ENCODE results near the gene TPRX2. TPM values are rescaled to one million over a fixed set of nuclear protein-coding genes. Genes with fewer than 3 reads are reported as not detected.

The TPRX2 gene, protein sequence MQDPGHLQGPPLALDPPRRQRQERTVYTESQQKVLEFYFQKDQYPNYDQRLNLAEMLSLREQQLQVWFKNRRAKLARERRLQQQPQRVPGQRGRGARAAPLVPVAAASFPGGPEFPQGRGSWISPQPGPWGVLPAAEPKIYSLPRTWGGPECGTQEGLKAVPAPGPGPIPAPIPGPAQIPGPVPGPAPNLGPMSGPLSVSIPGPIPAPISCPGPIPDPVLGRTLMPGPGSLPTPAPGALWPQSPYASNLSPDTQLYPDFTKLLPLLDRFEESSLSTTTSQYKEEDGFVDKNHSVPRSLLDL
- not detected in 5 replicates for total RNA-seq (2022; extraction: Qiagen RNA extraction; ENCODE audit: low read depth)

DNA sequence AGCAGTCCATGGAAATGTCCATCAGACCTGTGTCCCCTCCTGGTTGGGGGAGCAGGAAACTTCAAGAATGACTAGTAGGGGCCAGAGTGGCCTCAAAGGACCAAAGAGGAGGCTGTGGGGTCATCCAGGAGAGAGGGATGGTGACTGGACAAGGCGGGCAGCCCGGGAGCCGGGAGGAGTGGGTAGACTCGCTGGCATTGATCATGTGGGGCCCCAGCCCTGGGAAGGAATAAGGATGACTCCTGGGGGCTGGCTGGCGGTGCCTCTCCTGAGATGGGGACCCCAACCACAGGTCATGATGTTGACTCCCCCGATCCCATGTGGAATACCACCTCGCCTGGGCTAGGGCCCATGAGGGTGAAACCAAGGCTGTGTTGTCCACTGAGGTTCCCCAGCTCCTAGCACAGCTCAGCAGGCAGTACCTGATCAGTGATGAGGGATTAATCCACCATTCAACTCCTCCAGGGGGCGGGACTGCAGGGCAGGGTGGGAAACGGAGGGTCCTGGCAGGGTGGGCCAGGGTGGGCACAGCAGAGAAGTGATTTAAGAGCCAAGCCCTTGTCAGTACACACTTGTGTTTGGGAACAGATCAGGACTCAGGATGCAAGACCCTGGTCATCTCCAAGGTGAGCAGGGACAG, at the start of gene TPRX2:
Gene TPRX2, plus strand, starts transcription at position 590 of the 640 bp plus-strand sequence. Its CDS starts 12 bp downstream, at position 602.

DNA sequence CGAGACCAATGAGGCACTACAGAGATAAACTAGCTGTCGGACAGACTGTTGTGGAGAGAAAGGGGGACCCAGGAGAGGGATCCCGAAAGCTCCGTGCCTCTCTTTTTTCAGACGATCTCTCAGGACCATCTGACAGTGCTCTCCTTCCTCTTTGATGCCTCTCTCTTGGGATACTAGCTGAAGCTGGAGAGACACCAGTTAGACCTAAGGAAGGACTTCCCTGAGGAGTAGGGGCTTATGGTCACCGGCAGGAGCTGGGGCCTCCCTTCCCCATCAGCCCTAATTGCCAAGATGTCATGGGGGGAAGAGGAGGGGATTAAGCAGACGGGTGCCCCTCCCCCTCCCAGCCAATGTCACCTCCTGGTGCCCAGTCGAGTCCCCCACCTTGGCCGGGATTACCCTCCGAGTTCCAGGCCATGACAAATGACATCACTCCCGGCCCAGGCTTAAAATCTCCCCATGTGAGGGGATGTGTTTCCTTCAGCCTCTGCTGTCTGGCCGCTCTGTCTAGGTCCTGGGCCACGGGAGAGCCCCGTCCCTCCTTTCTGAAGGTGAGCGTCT, 37.5 kb upstream of the TPRX2 start, which contains the start of gene CRX:
Gene CRX, plus strand, starts transcription at position 478 of the 561 bp plus-strand sequence. CDS start 12,507 bp downstream, outside the sequence.

DNA sequence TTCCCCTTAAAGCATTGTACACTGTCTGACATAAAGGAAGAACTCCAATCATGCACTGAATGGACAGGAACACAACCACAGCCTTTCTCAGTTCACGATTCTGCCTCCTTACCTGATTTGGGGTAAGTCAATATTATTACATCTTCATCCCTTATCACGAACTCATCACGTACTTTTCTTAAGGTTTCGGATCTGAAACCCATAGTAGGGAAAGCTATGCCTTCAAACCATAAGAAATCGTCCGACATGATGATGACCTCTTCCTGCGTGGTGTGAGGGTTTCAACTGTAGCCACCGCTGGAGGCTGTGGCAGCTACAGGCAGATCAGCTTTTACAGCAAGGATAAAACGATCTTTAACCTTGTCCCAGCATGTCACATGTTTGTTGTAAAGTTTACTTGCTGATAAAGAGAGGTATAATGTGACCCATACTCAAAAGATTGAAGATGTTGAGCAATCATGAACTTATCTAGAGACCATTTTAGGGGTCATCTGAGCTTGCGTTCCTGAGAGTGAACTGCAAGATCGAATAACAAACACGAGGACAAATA, 27.1 kb downstream of the TPRX2 start, which contains the start of gene SULT2A1:
Gene SULT2A1, minus strand, starts transcription at position 306 of the 550 bp plus-strand sequence. Its CDS starts 58 bp downstream, at position 248.

Other genes starting within 250 kb of the TPRX2 start
- gene EHD2, start 145.8 kb upstream of the TPRX2 start, total RNA-seq (2022; extraction: Qiagen RNA extraction; ENCODE audit: low read depth): 107 to 145 TPM (median 121 TPM) in 5 replicates
- gene NOP53, start 113.7 kb upstream of the TPRX2 start, total RNA-seq (2022; extraction: Qiagen RNA extraction; ENCODE audit: low read depth): 248 to 294 TPM (median 261 TPM) in 5 replicates
- gene SELENOW, start 80.5 kb upstream of the TPRX2 start, total RNA-seq (2022; extraction: Qiagen RNA extraction; ENCODE audit: low read depth): 88.7 to 160 TPM (median 151 TPM) in 5 replicates
- gene TPRX1, start 54.7 kb upstream of the TPRX2 start, total RNA-seq (2022; extraction: Qiagen RNA extraction; ENCODE audit: low read depth): not detected in 5 replicates
- gene CRX, start 37.3 kb upstream of the TPRX2 start, total RNA-seq (2022; extraction: Qiagen RNA extraction; ENCODE audit: low read depth): not detected in 5 replicates
- gene SULT2A1, start 27.1 kb downstream of the TPRX2 start, total RNA-seq (2022; extraction: Qiagen RNA extraction; ENCODE audit: low read depth): not detected in 5 replicates
- not detected in 5 replicates for gene BSPH1, start 132.9 kb downstream of the TPRX2 start, total RNA-seq (2022; extraction: Qiagen RNA extraction; ENCODE audit: low read depth)
- gene ELSPBP1, start 135.4 kb downstream of the TPRX2 start, total RNA-seq (2022; extraction: Qiagen RNA extraction; ENCODE audit: low read depth): not detected in 5 replicates
- not detected in 5 replicates for gene CABP5, start 184.8 kb downstream of the TPRX2 start, total RNA-seq (2022; extraction: Qiagen RNA extraction; ENCODE audit: low read depth)